Right hindlimb (tissue), 1 donor: Measurements from ENCODE around the gene HSD17B2.
"Not testable (repeated sequence)": the region's sequence is repeated elsewhere in the genome, so short reads cannot be mapped to it uniquely, and the experiment has no call there.

Experiments used
- DNase-seq: peaks from one replicate; pipeline ENCODE4 v3.0.0-alpha.2; 2018

Gene HSD17B2

GRCh38 chr16:82082543-82083244 is 47.6 kb downstream of the HSD17B2 start:
- DNase-seq: no peak

- no peak for DNase-seq
These were observed 48.8 kb downstream of the HSD17B2 start for GRCh38 chr16:82083710-82084353.

DNA sequence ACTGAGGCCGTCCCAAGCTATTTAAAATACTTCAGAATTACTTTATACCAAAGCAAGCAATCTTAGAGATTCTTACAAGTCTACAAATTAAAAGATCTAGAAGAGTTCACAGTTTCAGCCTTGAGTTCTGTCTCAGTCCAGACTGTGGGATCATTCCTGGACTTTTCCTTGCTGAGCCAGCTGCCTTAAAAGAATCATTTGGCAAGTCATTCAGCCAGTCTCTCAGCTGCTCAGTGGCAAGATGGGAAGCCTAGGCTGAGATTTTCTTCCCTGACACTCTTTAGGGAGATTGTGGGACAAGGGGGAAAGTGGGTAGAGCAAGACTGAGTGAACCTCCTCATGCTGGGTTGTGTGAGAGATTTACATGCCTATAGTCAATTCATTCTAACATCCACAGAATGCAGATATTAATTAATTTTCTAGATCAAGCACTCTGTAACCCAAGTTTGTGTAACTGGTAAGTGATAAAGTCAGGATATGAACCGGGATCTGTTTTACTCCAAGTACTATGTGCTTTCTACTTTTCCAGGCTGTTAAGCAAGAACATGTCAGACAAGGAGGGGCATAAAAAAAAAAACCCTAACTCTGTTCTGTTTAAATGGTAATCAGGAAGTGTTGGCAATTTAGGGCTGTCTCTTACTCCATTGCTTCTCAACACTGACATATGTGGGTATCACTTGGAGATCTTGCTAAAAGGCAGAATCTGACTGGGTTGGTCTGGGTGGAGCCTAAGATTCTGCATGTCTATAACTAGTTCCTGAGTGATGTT is 50.1 kb downstream of the HSD17B2 start:
- no peak for DNase-seq

DNA sequence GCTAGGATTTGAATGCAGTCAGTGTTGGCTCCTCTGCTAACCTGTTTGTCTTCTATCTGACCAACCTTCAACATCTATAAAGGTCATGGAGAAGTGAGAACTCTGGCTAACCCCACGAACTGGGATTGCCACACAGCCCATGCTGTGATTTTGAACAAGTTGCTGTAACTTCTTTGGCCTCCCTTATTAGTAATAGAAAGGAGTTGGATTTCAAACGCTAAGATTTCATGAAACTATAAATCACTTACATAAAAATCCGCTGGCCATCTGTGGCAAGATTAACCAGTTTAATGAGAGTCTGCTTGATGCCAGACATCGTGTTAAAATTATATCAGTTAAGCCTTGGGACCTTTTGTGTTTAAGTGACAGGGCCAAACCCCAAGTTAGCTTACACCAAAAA is 53.4 kb downstream of the HSD17B2 start:
- no peak for DNase-seq

DNA sequence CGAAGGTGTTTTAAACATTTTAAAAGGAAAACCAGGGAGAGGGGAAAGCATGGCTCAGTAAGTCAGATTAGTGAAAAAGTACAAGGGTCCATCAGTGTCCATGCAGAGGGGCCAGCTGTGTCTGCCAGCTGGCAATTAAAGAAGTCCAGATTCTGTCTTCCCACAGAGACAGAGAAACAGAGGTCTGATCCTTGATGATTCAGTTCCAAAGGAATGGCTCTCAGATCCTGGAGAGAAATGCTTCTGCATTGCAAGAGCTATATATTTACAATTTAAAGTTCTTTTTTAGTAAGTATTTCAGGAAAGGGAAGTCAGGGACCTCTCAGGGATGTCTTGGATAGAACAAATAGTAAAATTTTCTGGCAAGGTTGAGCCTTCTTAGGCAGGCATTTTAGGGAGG is 56.2 kb downstream of the HSD17B2 start:
- DNase-seq: peak; percentile 35

- DNase-seq: no peak
These were observed 57.7 kb downstream of the HSD17B2 start for GRCh38 chr16:82092711-82093110.

DNA sequence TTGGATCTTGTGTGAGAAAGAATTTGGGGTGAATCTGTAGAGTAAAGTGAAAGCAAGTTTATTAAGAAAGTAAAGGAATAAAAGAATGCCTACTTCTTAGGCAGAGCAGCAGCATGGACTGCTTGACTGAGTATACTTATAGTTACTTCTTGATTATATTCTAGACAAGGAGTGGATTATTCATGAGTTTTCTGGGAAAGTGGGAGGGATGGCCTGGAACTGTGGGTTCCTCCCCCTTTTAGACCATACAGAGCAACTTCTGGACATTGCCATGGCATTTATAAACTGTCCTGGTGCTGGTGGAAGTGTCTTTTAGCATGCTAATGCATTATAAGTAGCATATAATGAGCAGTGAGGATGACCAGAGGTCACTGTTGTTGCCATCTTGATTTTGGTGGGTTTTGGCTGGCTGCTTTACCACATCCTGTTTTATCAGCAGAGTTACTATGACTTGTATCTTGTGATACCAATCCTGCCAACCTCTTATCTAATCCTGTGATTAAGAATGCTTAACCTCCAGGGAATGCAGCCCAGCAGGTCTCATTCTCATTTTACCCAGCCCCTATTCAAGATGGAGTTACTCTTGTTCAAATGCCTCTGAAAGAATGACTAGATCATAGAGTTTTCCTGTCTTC is 58.7 kb downstream of the HSD17B2 start:
- DNase-seq: no peak

- DNase-seq: no peak
These were observed 60.0 kb downstream of the HSD17B2 start for GRCh38 chr16:82094942-82095540.

DNA sequence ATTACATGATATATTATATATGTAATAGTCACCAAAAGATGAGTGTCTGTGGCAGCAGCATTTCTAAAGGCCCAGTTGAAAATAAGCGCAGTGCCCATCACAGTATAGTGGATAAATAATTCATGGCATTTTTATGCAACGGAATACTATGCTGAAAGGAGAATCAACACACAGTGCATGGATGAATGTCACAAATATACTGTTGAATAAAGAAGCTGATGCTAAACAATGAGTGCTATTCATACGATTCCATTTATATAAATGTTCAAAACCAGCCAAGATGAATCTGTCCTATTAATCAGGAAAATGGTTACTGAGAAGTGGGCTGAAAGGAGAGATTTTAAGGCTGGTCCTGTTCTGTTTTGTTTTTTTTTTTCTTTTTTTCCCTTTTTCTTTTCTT is 61.6 kb downstream of the HSD17B2 start:
- DNase-seq: no peak

GRCh38 chr16:82105107-82105506 is 70.1 kb downstream of the HSD17B2 start:
- DNase-seq: no peak

DNA sequence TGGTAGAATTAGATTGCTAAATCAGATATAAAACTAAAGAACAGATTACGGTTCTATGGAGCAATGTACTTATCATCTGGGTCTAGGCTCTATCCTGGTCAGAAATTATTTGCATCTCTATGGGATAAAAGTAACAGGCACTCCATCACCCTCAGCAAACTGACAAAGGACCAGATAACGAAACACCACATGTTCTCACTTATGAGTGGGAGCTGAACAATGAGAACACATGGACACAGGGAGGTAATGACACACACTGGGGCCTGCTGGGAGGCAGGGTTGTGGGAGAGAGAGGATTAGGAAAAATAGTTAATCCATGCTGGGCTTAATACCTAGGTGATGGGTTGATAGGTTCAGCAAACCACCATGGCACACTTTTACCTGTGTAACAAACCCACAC is 73.0 kb downstream of the HSD17B2 start:
- DNase-seq: no peak

DNA sequence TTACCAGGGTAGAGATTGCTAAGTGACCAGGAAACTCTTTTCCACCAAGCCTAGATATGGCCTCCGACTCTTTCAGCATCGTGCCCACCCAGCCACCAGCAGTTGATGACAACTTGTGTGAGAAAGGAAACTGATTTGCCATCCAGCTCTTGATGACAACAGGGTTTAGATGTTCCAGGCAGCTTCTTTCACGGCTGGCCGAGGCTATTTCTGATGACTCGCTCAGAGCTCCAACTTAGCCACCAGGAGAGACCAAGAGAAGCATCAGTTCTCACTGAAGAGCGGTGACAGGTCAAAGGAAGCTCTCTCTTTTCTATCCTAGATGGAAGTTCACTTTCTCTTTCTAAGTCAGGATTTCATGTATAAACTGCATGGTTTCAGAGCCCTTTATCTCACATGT is 73.7 kb downstream of the HSD17B2 start:
- DNase-seq: no peak

- DNase-seq: not testable (repeated sequence)
These were observed 74.2 kb downstream of the HSD17B2 start for GRCh38 chr16:82109266-82109665.

DNA sequence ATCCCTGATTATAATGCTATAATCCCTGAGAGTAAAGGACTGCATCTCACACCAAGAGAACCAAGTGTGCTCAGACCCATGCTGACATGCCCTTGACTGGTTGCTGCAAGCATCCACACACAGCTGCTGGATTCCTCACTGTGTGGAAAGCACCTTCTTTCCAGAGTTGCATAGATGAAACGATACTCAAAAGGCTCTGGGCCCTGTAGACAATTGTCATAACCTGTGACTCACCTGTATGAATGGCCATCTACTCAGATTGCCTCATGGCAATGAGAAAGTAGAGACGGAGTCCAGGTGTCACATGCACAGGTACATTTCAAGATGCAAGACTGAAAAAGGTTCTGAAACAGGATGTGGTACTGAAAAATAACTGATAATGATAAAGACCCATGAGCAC is 76.9 kb downstream of the HSD17B2 start:
- DNase-seq: no peak

- no peak for DNase-seq
These were observed 78.7 kb downstream of the HSD17B2 start for GRCh38 chr16:82113741-82114140.

GRCh38 chr16:82116535-82116934 is 81.5 kb downstream of the HSD17B2 start:
- DNase-seq: no peak

DNA sequence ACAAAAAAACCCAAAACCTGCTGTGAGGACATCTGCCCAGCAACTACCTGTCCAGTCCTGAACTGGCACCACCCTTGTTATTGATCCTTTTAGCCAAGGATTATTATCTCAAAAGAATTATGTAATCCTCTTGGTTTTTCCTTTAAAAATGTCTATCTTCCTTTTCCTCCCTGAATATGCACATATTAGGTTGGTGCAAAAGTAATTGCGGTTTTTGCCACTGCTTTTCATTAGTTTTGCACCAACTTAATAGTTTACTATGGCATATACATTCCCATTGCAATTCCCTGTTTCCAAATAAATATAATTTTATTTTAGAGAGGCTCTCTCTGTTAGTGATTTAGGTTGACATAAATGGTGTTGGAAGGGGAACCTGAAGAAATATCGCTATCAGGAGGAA is 83.7 kb downstream of the HSD17B2 start:
- DNase-seq: no peak

DNA sequence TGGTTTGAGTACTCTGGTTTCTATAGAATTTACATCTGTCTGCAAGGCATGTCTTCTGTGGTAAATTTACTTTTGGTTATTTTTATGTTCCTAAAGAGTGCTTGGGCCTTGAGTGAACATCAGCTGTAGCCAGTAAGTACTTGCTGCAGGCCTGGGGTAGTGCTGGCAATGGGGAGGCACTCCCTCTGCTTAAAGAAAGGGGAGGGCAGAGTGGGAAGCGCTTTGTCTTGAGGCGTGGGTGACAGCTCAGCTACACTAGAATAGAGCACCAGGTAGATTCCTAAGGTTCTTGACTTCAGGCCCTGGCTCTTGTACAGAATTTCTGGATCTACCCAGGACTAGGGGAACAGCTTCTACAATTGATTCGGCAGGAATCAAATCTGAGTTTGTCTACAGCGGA is 84.4 kb downstream of the HSD17B2 start:
- no peak for DNase-seq

DNA sequence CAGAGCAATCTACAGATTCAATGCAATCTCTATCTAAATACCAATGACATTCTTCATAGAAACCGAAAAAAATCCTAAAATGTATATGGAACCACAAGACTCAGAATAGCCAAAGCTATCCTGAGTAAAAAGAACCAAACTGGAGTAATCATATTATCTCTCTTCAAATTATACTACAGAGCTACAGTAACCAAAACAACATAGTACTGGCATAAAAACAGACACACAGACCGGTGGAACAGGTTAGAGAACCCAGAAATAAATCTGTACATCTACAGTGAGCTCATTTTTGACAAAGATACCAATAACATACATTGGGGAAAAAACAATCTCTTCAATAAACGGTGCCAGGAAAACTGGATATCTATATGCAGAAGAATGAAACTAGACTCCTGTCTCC is 89.6 kb downstream of the HSD17B2 start:
- DNase-seq: no peak

DNA sequence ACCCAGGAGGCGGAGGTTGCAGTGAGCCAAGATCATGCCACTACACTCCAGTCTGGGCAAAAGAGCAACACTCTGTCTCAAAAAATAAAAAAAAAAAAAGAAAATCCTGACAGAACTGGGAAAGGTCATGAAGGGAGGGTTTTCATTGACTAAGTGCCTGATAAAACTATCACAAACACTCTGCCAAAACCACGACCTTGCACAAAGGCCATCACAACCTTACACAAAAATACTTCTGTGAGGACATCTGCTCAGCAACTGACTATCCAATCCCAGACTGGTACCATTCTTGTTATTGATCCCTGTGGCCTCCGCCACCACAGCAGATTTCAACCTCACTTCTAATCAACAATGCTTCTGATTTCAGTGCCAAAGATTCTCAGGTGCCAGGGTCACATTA is 94.8 kb downstream of the HSD17B2 start:
- DNase-seq: no peak

DNA sequence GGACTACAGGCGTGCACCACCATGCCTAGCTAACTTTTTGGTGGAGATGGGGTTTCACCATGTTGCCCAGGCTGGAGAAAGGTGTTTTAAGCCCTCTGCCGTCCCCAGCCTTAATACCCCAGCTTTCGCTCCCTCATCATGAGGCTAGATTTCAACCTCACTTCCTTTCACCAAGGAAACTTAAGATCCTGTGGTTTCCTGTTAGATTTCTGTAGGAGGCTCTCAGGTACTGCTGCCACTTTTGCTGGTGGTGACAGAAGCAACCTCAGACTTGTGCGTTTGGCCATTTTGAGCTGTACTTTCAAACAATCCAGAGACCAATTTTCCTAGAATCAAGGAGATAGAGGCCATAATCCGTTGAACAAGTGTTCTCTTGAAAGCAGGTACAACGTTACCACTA is 98.7 kb downstream of the HSD17B2 start:
- no peak for DNase-seq

- DNase-seq: no peak
These were observed 99.8 kb downstream of the HSD17B2 start for GRCh38 chr16:82134846-82135245.

DNA sequence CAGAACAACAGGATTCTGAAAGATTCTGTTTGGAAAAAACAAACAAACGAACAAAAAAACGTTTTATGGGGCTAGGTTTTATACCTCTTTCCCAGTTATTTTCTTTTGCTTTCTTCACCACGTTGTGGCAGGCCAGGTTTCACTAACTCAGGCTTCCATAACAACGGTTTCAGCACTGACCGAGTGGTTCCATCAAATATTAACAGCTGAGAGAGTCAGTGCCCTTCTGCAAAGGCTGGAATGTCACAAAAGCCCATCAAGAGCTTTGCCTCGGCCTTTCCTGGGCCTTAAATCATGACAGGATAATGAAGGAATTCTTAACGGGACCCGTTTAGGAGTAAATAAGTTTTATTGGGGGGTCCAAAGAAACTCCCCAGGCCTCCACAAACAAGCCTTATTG is 100.8 kb downstream of the HSD17B2 start:
- no peak for DNase-seq
